B cell (primary cell): ENCODE results near the gene AOPEP. TPM values are rescaled to one million over a fixed set of nuclear protein-coding genes. Genes with fewer than 3 reads are reported as not detected.

ENCODE experiments used
- ATAC-seq: fragments of 200-7000 bp; cut with Tn5 transposase; one replicate; pipeline ENCODE4 v1.10.0; 2021; ENCODE audit warnings: low read depth, mild to moderate bottlenecking, moderate number of reproducible peaks, moderate library complexity
- CTCF ChIA-PET: fragments of 350-600 bp; sonication (Branson Sonifier 250); formaldehyde crosslinking; loops from one replicate; lab custom pipeline; 2021; ENCODE audit warnings: antibody characterized with exemption, inconsistent platforms; lab: Charles Lee
- POLR2A ChIA-PET: fragments of 350-600 bp; sonication (Branson Sonifier 250); formaldehyde crosslinking; loops from one replicate; lab custom pipeline; 2021; ENCODE audit warnings: antibody characterized with exemption; lab: Charles Lee
- DNase-seq: peaks from one replicate; pipeline ENCODE4 v3.0.0; 2013
- H2AFZ ChIP-seq: 2 replicates; pipeline ENCODE4 v1.6.1; 2012; ENCODE audit warnings: mild to moderate bottlenecking, low read depth, low read length; ENCODE audit not compliant: insufficient read depth, poor library complexity, severe bottlenecking
- H3K27ac ChIP-seq, 2 donors: 1 replicate in 1 of 2; 2 replicates in 1 of 2; pipeline ENCODE4 v1.5.1; 2012 to 2013; ENCODE audit warnings: low read length in 2 of 2, mild to moderate bottlenecking in 2 of 2, moderate library complexity in 1 of 2
- H3K27me3 ChIP-seq, 4 experiments: fragments of 200-600 bp in 1 of 4; sonication (generic) in 1 of 4; replicated peaks in 1 of 4; 1 replicate in 2 of 4; 2 replicates in 2 of 4; pipeline versions ENCODE4 v1.6.1 to v1.7.0; 2013 to 2016; ENCODE audit warnings: low read length in 3 of 4, mild to moderate bottlenecking in 2 of 4, mixed read lengths in 1 of 4, moderate library complexity in 1 of 4; ENCODE audit not compliant: insufficient read depth in 4 of 4, control insufficient read depth in 3 of 4; ENCODE audit errors: control extremely low read depth in 1 of 4
- H3K36me3 ChIP-seq, 2 experiments: replicated peaks in 1 of 2; 1 replicate in 1 of 2; 2 replicates in 1 of 2; pipeline versions ENCODE4 v1.6.1 to v1.7.1; 2013; ENCODE audit warnings: low read length in 1 of 2; ENCODE audit not compliant: insufficient read depth in 2 of 2, control insufficient read depth in 1 of 2; ENCODE audit errors: control extremely low read depth in 1 of 2, extremely low read depth in 1 of 2
- H3K4me1 ChIP-seq, 2 donors: fragments of 200-600 bp in 1 of 2; sonication (generic) in 1 of 2; 1 replicate in 1 of 2; 2 replicates in 1 of 2; pipeline versions ENCODE4 v1.5.1 to v1.6.1; 2013 to 2017; ENCODE audit warnings: low read length in 2 of 2; ENCODE audit not compliant: control insufficient read depth in 2 of 2, insufficient read depth in 2 of 2
- H3K4me2 ChIP-seq: replicated peaks from 2 replicates; pipeline ENCODE3; 2012; ENCODE audit warnings: mild to moderate bottlenecking, low read depth, low read length; ENCODE audit not compliant: poor library complexity, severe bottlenecking
- H3K4me3 ChIP-seq, 5 experiments: fragments of 200-600 bp in 1 of 5; sonication (generic) in 1 of 5; 1 replicate in 3 of 5; 2 replicates in 2 of 5; pipeline versions ENCODE4 v1.5.1 to v1.7.0; 2011 to 2016; ENCODE audit warnings: low read length in 4 of 5, mild to moderate bottlenecking in 4 of 5, low read depth in 2 of 5, control low read depth in 1 of 5, moderate library complexity in 1 of 5; ENCODE audit not compliant: insufficient read depth in 1 of 5; ENCODE audit errors: control extremely low read depth in 1 of 5, extremely low read depth in 1 of 5
- H3K79me2 ChIP-seq: fragments of 200-600 bp; sonication (generic); one replicate; pipeline ENCODE4 v1.6.0; 2016; ENCODE audit warnings: low read length; ENCODE audit not compliant: control insufficient read depth, insufficient read depth
- H3K9ac ChIP-seq: fragments of 200-600 bp; sonication (generic); 2 replicates; pipeline ENCODE4 v1.6.1; 2017; ENCODE audit warnings: mild to moderate bottlenecking, low read length, moderate library complexity
- H3K9me3 ChIP-seq, 3 donors: one replicate each; pipeline versions ENCODE4 v1.6.1 to v1.7.1; 2013; ENCODE audit warnings: low read length in 2 of 3; ENCODE audit not compliant: control insufficient read depth in 2 of 3, insufficient read depth in 1 of 3; ENCODE audit errors: control extremely low read depth in 1 of 3
- H4K20me1 ChIP-seq: 2 replicates; pipeline ENCODE4 v1.6.0; 2012; ENCODE audit warnings: mild to moderate bottlenecking, low read length; ENCODE audit not compliant: insufficient read depth, control insufficient read depth, poor library complexity, severe bottlenecking
- H3K27ac Mint-ChIP-seq: one replicate; pipeline ENCODE4 v1.8.0; 2021; ENCODE audit warnings: mixed read lengths
- H3K27me3 Mint-ChIP-seq: one replicate; pipeline ENCODE4 v1.8.0; 2021; ENCODE audit warnings: mixed read lengths
- H3K4me1 Mint-ChIP-seq: one replicate; pipeline ENCODE4 v1.8.0; 2021; ENCODE audit warnings: mixed read lengths
- H3K4me3 Mint-ChIP-seq: one replicate; pipeline ENCODE4 v1.8.0; 2021; ENCODE audit warnings: mixed read lengths
- H3K9me3 Mint-ChIP-seq: one replicate; pipeline ENCODE4 v1.8.0; 2022; ENCODE audit warnings: mixed read lengths; ENCODE audit not compliant: insufficient read depth
- EZH2 ChIP-seq: IDR thresholded peaks from 2 replicates; pipeline ENCODE4 v1.6.1; 2012; ENCODE audit warnings: borderline replicate concordance, low read depth, mild to moderate bottlenecking, moderate library complexity, low read length; ENCODE audit not compliant: insufficient read depth, poor library complexity, severe bottlenecking
- WGBS: methylation state at CpG from one replicate; pipeline ENCODE4 v1.1.5; 2013; ENCODE audit warnings: missing lambda C conversion rate; ENCODE audit not compliant: insufficient coverage; 5-methylcytosine and 5-hydroxymethylcytosine counted together
- intact Hi-C: fragments of 100-400 bp; cut with micrococcal nuclease; formaldehyde crosslinking; loops from one replicate; pipeline ENCODE4 v1.10.0; 2022
- polyA plus RNA-seq: library from polyadenylated mRNA; depleted of rRNA; stranded (reverse); fragments of >200 nt; gene quantifications from 2 replicates; pipeline ENCODE4 v1.2.3, GENCODE V29; 2012
- total RNA-seq, 2 donors: library from RNA; stranded (reverse); fragments of 120-200 nt in 1 of 2; gene quantifications; 1 replicate in 1 of 2; 2 replicates in 1 of 2; pipeline versions ENCODE4 v1.2.3 to v1.2.4, GENCODE V29; 2013 to 2022
- TF ChIP-seq, protein P1 (sequence below): fragments of 200-600 bp; IDR thresholded peaks from one replicate; pipeline ENCODE4 v1.8.0; 2022; ENCODE audit warnings: antibody characterized with exemption, mild to moderate bottlenecking

The AOPEP gene
- total and polyA plus RNA-seq, 2 donors (not counting 1 experiment from before 2014, with no cell fraction given) = 5.1 to 35.8 TPM

DNA sequence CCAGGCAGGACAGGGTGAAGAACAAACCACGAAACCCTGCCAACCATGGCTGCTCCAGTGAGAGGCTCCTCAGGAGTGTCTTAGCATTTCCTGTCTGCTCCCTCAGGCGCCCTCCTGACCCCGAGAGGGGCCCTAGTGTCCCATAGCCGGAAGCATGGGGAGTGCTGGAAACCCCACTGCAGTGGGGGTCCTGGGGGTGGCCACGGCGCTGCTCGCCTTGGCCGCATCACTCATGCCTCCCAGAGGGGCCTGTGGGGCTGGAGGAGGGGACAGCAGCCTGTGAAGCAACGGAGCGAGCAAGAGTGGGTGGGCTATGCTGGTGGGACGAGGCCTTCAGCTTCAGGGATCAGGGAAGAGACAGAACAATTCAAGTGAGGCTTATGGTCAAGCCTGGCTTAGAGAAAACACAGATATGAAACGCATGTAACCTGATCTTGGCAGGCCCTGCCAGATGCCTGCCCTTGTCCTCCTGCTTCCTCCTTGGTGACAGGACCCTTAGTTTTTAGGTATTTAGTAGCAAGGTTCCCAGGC, 372.0 kb downstream of the AOPEP start:
- no peaks in the 10 kb centered on the region for H3K9me3 ChIP-seq
- H3K9ac ChIP-seq = no peak overlapping the region
- no peak overlapping the region for H3K4me2 ChIP-seq
- peaks cover 0 to 2% (median 0%) of the 10 kb centered on the region in 4 experiments for H3K27me3 ChIP-seq
- ATAC-seq (no peak), DNase-seq (no peak)
- Mint-ChIP-seq H3K4me1 (no peaks in the 10 kb centered on the region), H3K27ac (no peak overlapping the region), H3K27me3 (no peaks in the 10 kb centered on the region), H3K4me3 (no peak overlapping the region), H3K9me3 (no peaks in the 10 kb centered on the region)
- peaks cover 0 to 3% of the 10 kb centered on the region in 2 experiments for H3K36me3 ChIP-seq
- no peaks in the 10 kb centered on the region for H4K20me1 ChIP-seq
- no peak overlapping the region for H3K4me3 ChIP-seq
- no peak overlapping the region for H2AFZ ChIP-seq
- no peaks in the 10 kb centered on the region for H3K4me1 ChIP-seq
- no peaks in the 10 kb centered on the region for H3K79me2 ChIP-seq
- H3K27ac ChIP-seq = no peak overlapping the region
- WGBS = 59% methylated on average over 12 of the region's 12 CpGs
- CTCF ChIA-PET = no interaction called here
- POLR2A ChIA-PET = no interaction called here
- intact Hi-C loops = no loop called here
- TF ChIP-seq EZH2 = no peak
- TF ChIP-seq, protein P1, sequence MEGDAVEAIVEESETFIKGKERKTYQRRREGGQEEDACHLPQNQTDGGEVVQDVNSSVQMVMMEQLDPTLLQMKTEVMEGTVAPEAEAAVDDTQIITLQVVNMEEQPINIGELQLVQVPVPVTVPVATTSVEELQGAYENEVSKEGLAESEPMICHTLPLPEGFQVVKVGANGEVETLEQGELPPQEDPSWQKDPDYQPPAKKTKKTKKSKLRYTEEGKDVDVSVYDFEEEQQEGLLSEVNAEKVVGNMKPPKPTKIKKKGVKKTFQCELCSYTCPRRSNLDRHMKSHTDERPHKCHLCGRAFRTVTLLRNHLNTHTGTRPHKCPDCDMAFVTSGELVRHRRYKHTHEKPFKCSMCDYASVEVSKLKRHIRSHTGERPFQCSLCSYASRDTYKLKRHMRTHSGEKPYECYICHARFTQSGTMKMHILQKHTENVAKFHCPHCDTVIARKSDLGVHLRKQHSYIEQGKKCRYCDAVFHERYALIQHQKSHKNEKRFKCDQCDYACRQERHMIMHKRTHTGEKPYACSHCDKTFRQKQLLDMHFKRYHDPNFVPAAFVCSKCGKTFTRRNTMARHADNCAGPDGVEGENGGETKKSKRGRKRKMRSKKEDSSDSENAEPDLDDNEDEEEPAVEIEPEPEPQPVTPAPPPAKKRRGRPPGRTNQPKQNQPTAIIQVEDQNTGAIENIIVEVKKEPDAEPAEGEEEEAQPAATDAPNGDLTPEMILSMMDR = no peak

DNA sequence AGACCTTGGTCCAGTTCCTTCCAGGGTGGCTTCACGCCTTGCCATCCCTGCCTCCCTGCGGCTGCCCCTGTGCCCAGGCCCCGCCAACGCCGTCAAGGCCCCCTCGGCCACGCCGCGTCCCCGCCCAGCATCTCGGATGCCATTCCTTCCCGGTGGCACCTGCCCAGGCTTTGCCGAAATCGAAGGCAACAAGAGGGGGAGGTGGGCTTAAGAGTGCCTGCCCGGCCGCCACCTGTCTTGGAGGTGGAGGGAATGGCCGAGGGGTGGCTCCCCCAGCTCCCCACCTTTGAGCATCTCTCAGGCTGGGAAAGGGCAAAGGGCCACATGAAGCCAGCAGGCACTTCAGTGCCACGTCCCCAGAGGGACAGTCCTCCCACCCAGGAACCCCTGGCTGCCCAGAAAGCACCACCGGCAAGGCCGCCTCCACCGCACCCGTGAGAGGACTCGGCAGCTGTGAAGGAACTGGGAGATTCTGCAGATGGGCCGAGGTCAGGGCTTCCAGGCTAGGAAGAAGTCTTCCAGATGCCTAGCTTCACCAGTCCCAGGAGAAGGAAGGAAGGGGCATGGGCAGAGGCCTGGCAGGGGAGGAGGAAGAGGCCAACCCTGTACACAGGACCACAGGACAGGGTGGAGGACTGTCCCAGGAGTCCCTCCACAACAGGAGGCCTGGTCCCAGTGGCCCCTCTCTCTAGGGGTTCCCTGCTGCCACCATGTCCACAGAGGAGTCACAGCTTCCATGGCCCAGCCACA, 373.0 kb downstream of the AOPEP start:
- 97% methylated on average over 19 of the region's 24 CpGs for WGBS
- H3K27ac Mint-ChIP-seq = no peak overlapping the region

More for the DNA sequence above, 373.0 kb downstream of the AOPEP start:
- TF ChIP-seq, protein P1 = no peak
- no peak for TF ChIP-seq EZH2
- H2AFZ ChIP-seq = no peak overlapping the region
- DNase-seq (no peak), ATAC-seq (no peak)
- ChIA-PET POLR2A (no interaction called here), CTCF (no interaction called here)
- intact Hi-C loops = no loop called here
- H3K9ac ChIP-seq = no peak overlapping the region
- Mint-ChIP-seq H3K27me3 (no peaks in the 10 kb centered on the region), H3K9me3 (no peaks in the 10 kb centered on the region), H3K4me1 (no peaks in the 10 kb centered on the region), H3K4me3 (no peak overlapping the region)
- no peak overlapping the region for H3K4me2 ChIP-seq
- no peaks in the 10 kb centered on the region for H3K9me3 ChIP-seq
- no peaks in the 10 kb centered on the region for H3K79me2 ChIP-seq
- peaks cover 0 to 3% of the 10 kb centered on the region in 2 experiments for H3K36me3 ChIP-seq
- no peaks in the 10 kb centered on the region for H4K20me1 ChIP-seq
- no peak overlapping the region for H3K27ac ChIP-seq
- no peak overlapping the region for H3K4me3 ChIP-seq
- no peaks in the 10 kb centered on the region for H3K4me1 ChIP-seq
- peaks cover 0 to 2% (median 0%) of the 10 kb centered on the region in 4 experiments for H3K27me3 ChIP-seq
